Activated CD8-positive, alpha-beta memory T cell treated with anti-CD3 and anti-CD28 coated beads for 1 hour (primary cell): ENCODE data around the gene TPBGL.

Source experiments
- DNase-seq, 2 donors: peaks; one replicate each; pipeline ENCODE4 v3.0.0-alpha.2; 2020; ENCODE audit warnings: low read depth in 1 of 2; ENCODE audit errors: extremely low read depth in 1 of 2

Gene TPBGL

GRCh38 chr11:75208446-75208845, 32.1 kb upstream of the TPBGL start:
- DNase-seq: no peak

- no peak for DNase-seq
Measured at GRCh38 chr11:75212411-75212810, 28.2 kb upstream of the TPBGL start.

- DNase-seq: peak; percentile 33 to 62
Measured at GRCh38 chr11:75214411-75214821, 26.2 kb upstream of the TPBGL start.

GRCh38 chr11:75214843-75215242, 25.7 kb upstream of the TPBGL start:
- DNase-seq: no peak

- DNase-seq: no peak
Measured at GRCh38 chr11:75219869-75220268, 20.7 kb upstream of the TPBGL start.

GRCh38 chr11:75223954-75224643, 16.5 kb upstream of the TPBGL start:
- no peak for DNase-seq

GRCh38 chr11:75225794-75226193, 14.8 kb upstream of the TPBGL start:
- no peak for DNase-seq

GRCh38 chr11:75229466-75229865, 11.1 kb upstream of the TPBGL start:
- DNase-seq: no peak

- no peak for DNase-seq
Measured at GRCh38 chr11:75230621-75231020, 10.0 kb upstream of the TPBGL start.

- no peak for DNase-seq
Measured at GRCh38 chr11:75233754-75234172, 6.8 kb upstream of the TPBGL start.

- DNase-seq: no peak
Measured at GRCh38 chr11:75236062-75236461, 4.5 kb upstream of the TPBGL start.

GRCh38 chr11:75237050-75237449, 3.5 kb upstream of the TPBGL start:
- DNase-seq: no peak

- DNase-seq: no peak
Measured at GRCh38 chr11:75238595-75239440, 1.8 kb upstream of the TPBGL start.

- DNase-seq: no peak
Measured at GRCh38 chr11:75239531-75240290, 863 bp upstream of the TPBGL start.

GRCh38 chr11:75241036-75241905, 697 bp downstream of the TPBGL start:
- DNase-seq: peak; percentile 33 to 79

GRCh38 chr11:75241906-75242644, 1.5 kb downstream of the TPBGL start:
- no peak for DNase-seq

GRCh38 chr11:75242722-75243600, 2.4 kb downstream of the TPBGL start:
- no peak for DNase-seq

GRCh38 chr11:75244052-75244814, 3.7 kb downstream of the TPBGL start:
- DNase-seq: no peak
